GM10266 (cell line): Measurements from ENCODE around the gene ECT2.

Experiments used
- DNase-seq: peaks from one replicate; pipeline ENCODE4 v3.0.0; 2012; ENCODE audit errors: extremely low spot score
- CTCF ChIP-seq: IDR thresholded peaks from 2 replicates; pipeline ENCODE4 v1.5.1; 2012; ENCODE audit warnings: mild to moderate bottlenecking, low read depth; ENCODE audit not compliant: control insufficient read depth, insufficient read depth; ENCODE audit errors: missing control alignments

Gene ECT2

GRCh38 chr3:172787019-172787418, 36.5 kb downstream of the ECT2 start:
- no peak for TF ChIP-seq CTCF
- DNase-seq, result no peak

GRCh38 chr3:172787746-172788145, 37.2 kb downstream of the ECT2 start:
- no peak for TF ChIP-seq CTCF
- no peak for DNase-seq

GRCh38 chr3:172799246-172799645, 48.7 kb downstream of the ECT2 start:
- DNase-seq, result no peak
- no peak for TF ChIP-seq CTCF

GRCh38 chr3:172800156-172800555, 49.6 kb downstream of the ECT2 start:
- no peak for DNase-seq
- TF ChIP-seq CTCF, result no peak

- no peak for TF ChIP-seq CTCF
- DNase-seq, result no peak
These were observed 53.0 kb downstream of the ECT2 start for GRCh38 chr3:172803489-172803888.

- TF ChIP-seq CTCF, result no peak
- DNase-seq, result no peak
These were observed 53.8 kb downstream of the ECT2 start for GRCh38 chr3:172804323-172804722.

- no peak for DNase-seq
- TF ChIP-seq CTCF, result peak; percentile 31
These were observed 58.5 kb downstream of the ECT2 start for GRCh38 chr3:172808969-172809546.
